GM12892 (cell line): ENCODE measurements around the gene CEP350.

ENCODE experiments used
- POLR2A ChIP-seq: IDR thresholded peaks from 2 replicates; pipeline ENCODE4 v1.6.1; 2011; ENCODE audit warnings: low read depth, low read length, control low read depth
- POLR2AphosphoS5 ChIP-seq: IDR thresholded peaks from 2 replicates; pipeline ENCODE4 v1.6.1; 2011; ENCODE audit warnings: low read depth, low read length, control low read depth
- TAF1 ChIP-seq: IDR thresholded peaks from 2 replicates; pipeline ENCODE4 v1.6.1; 2011; ENCODE audit warnings: low read depth, mild to moderate bottlenecking, control low read depth, low read length, borderline replicate concordance

DNA sequence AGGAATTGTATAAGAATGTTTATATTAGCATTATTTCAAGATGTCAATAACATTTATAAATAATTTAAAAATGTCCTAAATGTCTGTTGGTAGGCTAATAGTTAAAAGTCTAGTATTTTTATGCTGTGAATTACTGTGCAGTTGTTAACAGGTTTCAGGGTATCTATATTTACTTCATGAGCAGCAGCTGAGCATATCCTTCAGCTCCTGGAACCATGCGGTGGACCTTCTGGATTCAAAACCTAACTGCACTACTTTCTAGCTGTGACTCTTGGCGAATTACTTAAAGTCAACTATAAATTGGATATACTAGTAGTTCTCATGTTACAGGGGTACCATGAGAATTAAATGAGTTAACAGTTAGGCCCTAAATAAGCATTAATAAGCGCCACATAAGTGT lies 3.7 kb downstream of the CEP350 start:
- TF ChIP-seq POLR2A (no peak), TAF1 (no peak), POLR2AphosphoS5 (no peak)
